HEK293 (cell line): ENCODE data around the gene PRLR.

Experiments
- MYNN ChIP-seq: fragments of 450-650 bp; formaldehyde crosslinking; IDR thresholded peaks from 2 replicates; pipeline ENCODE4 v1.5.1; 2016; ENCODE audit warnings: missing biosample characterization, missing genetic modification characterization, borderline replicate concordance
- REPIN1 ChIP-seq: fragments of 450-650 bp; formaldehyde crosslinking; IDR thresholded peaks from 2 replicates; pipeline ENCODE4 v1.5.1; 2017; ENCODE audit warnings: missing biosample characterization, missing genetic modification characterization, low read depth
- YY1 ChIP-seq: fragments of 450-650 bp; formaldehyde crosslinking; IDR thresholded peaks from 2 replicates; pipeline ENCODE4 v1.5.1; 2018; ENCODE audit warnings: missing biosample characterization, missing genetic modification characterization
- ZBTB8A ChIP-seq: fragments of 450-650 bp; formaldehyde crosslinking; IDR thresholded peaks from 2 replicates; pipeline ENCODE4 v1.5.1; 2016; ENCODE audit warnings: missing biosample characterization, missing genetic modification characterization
- ZEB2 ChIP-seq: fragments of 450-650 bp; formaldehyde crosslinking; IDR thresholded peaks from 2 replicates; pipeline ENCODE4 v1.5.1; 2016; ENCODE audit warnings: missing biosample characterization, missing genetic modification characterization
- ZFP37 ChIP-seq: fragments of 450-650 bp; formaldehyde crosslinking; IDR thresholded peaks from 2 replicates; pipeline ENCODE4 v1.5.1; 2016; ENCODE audit warnings: missing biosample characterization, missing genetic modification characterization
- ZNF311 ChIP-seq: fragments of 450-650 bp; formaldehyde crosslinking; IDR thresholded peaks from 2 replicates; pipeline ENCODE4 v1.5.1; 2017; ENCODE audit warnings: missing biosample characterization, missing genetic modification characterization, borderline replicate concordance
- ZNF521 ChIP-seq: fragments of 450-650 bp; formaldehyde crosslinking; IDR thresholded peaks from 2 replicates; pipeline ENCODE4 v1.5.1; 2017; ENCODE audit warnings: missing biosample characterization, mild to moderate bottlenecking, missing genetic modification characterization
- ZNF610 ChIP-seq: fragments of 450-650 bp; formaldehyde crosslinking; IDR thresholded peaks from 2 replicates; pipeline ENCODE4 v1.5.1; 2016; ENCODE audit warnings: missing biosample characterization, missing genetic modification characterization, borderline replicate concordance
- TF ChIP-seq, protein P1 (sequence below): fragments of 450-650 bp; formaldehyde crosslinking; IDR thresholded peaks from 2 replicates; pipeline ENCODE4 v1.5.1; 2016; ENCODE audit warnings: missing biosample characterization, missing genetic modification characterization
- TF ChIP-seq, protein P2 (sequence below): sonication (generic); formaldehyde crosslinking; IDR thresholded peaks from 2 replicates; pipeline ENCODE4 v1.8.1; 2022; ENCODE audit warnings: mild to moderate bottlenecking, moderate library complexity, missing genetic modification reagents
- TF ChIP-seq, protein P3 (sequence below): fragments of 450-650 bp; formaldehyde crosslinking; IDR thresholded peaks from 2 replicates; pipeline ENCODE4 v1.5.1; 2016; ENCODE audit warnings: missing biosample characterization, missing genetic modification characterization

DNA sequence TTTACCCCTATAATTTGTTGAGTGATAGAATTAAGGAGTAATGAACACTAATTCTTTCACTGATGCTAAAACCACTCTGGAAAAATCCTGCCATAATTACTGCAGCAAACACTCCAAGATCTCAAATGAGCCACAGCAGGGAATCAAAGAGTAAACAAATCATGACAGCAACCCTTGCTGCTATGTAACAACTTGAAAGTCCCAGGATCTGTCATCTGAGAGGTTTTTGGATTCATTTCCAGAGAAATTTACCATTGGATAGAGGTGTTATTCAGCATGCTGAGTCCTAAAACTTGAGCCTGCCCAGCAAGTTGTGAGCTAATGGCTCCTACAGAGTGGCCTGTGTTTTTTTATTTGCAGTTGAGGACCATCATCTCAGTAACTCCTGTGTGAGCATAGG is 59.2 kb downstream of the PRLR start:
- TF ChIP-seq, protein P1, sequence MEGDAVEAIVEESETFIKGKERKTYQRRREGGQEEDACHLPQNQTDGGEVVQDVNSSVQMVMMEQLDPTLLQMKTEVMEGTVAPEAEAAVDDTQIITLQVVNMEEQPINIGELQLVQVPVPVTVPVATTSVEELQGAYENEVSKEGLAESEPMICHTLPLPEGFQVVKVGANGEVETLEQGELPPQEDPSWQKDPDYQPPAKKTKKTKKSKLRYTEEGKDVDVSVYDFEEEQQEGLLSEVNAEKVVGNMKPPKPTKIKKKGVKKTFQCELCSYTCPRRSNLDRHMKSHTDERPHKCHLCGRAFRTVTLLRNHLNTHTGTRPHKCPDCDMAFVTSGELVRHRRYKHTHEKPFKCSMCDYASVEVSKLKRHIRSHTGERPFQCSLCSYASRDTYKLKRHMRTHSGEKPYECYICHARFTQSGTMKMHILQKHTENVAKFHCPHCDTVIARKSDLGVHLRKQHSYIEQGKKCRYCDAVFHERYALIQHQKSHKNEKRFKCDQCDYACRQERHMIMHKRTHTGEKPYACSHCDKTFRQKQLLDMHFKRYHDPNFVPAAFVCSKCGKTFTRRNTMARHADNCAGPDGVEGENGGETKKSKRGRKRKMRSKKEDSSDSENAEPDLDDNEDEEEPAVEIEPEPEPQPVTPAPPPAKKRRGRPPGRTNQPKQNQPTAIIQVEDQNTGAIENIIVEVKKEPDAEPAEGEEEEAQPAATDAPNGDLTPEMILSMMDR (tag by site-specific recombination), result no peak
- TF ChIP-seq ZNF521 (tag by site-specific recombination) (no peak), YY1 (no peak), ZNF311 (no peak), ZBTB8A (no peak), ZFP37 (no peak), MYNN (tag by site-specific recombination) (no peak), ZNF610 (tag by site-specific recombination) (no peak), REPIN1 (no peak), ZEB2 (no peak)
- TF ChIP-seq, protein P2, sequence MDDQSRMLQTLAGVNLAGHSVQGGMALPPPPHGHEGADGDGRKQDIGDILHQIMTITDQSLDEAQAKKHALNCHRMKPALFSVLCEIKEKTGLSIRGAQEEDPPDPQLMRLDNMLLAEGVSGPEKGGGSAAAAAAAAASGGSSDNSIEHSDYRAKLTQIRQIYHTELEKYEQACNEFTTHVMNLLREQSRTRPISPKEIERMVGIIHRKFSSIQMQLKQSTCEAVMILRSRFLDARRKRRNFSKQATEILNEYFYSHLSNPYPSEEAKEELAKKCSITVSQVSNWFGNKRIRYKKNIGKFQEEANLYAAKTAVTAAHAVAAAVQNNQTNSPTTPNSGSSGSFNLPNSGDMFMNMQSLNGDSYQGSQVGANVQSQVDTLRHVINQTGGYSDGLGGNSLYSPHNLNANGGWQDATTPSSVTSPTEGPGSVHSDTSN (CRISPR knock-in tag), result no peak
- TF ChIP-seq, protein P3, sequence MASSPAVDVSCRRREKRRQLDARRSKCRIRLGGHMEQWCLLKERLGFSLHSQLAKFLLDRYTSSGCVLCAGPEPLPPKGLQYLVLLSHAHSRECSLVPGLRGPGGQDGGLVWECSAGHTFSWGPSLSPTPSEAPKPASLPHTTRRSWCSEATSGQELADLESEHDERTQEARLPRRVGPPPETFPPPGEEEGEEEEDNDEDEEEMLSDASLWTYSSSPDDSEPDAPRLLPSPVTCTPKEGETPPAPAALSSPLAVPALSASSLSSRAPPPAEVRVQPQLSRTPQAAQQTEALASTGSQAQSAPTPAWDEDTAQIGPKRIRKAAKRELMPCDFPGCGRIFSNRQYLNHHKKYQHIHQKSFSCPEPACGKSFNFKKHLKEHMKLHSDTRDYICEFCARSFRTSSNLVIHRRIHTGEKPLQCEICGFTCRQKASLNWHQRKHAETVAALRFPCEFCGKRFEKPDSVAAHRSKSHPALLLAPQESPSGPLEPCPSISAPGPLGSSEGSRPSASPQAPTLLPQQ (tag by site-specific recombination), result no peak
